IPS-NIHi11 (cell line): ENCODE data around the gene GET3.
"Not testable (repeated sequence)": the region's sequence is repeated elsewhere in the genome, so short reads cannot be mapped to it uniquely, and the experiment has no call there.

Experiments
- DNase-seq: peaks from one replicate; pipeline ENCODE4 v3.0.0; 2012; ENCODE audit warnings: mixed read lengths, low spot score

GET3 gene

DNA sequence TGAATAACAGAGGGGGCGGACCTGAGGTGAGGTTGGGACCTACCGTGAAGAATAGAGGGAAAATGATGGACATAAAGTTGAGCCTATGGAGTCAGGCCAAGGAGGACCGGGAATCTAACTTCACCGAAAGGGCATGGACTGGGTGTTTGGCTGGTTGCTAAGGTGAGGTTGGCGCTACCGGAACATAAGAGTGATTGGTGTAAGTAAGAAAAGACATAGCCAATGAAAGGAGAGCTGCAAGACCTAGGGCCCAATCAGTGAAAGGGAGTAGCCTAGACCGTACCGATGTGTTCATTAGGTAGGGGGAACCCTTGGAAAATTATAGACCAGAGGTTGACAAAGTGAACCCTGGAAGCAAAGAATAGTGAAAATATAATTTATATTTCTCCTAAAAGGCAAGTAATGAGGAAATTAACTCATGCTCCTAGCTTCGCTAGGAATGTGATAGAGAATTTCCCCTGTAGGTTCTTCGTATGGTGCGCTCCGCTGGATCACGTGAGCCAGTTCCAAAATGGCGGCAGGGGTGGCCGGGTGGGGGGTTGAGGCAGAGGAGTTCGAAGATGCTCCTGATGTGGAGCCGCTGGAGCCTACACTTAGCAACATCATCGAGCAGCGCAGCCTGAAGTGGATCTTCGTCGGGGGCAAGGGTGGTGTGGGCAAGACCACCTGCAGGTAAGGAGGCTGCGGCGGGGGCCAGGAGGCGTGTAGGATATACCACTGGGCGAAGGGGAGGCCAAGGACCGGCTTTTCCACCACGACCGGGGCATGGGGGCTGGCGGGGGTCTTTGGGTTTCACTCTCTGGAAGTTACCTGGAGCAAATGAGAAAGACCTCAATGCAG is at the start of gene GET3:
Gene GET3, plus strand, starts transcription at position 503 of the 840 bp plus-strand sequence. Its CDS starts 9 bp downstream, at position 512.
- peak; percentile 92 for DNase-seq

GRCh38 chr19:12689012-12689411 is 48.3 kb upstream of the GET3 start:
- DNase-seq = no peak

- no peak for DNase-seq
Measured at GRCh38 chr19:12689581-12690216, 47.6 kb upstream of the GET3 start.

DNA sequence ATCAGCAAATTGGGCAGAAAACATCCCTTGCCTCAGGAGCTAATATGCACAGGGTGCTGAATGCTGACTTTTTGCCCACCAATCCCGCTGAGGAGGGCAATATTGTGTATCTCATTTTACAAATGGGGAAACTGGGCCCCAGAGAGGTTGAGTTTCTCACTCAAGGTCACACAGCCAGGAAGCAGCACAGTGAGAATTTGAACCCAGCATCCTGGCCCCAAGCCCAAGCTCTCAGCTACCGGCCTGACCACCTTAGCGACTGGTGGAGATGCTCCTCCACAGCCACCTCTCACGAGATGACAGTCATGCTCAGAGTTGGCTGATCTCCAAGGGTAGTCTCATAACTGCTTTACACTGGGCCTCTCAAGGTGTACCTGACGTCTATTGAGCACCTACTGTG is 44.3 kb upstream of the GET3 start:
- no peak for DNase-seq

GRCh38 chr19:12694641-12695040 is 42.7 kb upstream of the GET3 start:
- DNase-seq = no peak

GRCh38 chr19:12695096-12695495 is 42.2 kb upstream of the GET3 start:
- DNase-seq = no peak

DNA sequence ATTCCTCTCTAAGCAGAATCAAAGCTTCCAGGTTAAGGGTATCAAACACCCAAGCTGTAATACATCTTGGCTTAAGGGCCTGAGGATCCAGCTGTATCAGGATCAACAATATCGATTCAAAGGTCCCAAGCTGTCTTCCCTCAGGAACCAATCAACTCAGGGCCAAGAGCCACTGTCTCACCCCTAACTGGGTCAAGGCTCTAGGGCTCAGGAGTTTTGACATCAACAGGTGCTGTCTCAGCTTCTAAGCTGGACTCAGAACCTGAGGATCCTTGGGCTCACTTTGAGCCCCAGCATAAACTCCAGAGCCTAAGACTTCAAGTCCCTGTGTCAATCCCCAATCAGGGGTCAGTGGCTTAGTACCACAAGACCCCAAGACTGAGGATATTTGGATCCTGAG is 41.8 kb upstream of the GET3 start:
- no peak for DNase-seq

- no peak for DNase-seq
Measured at GRCh38 chr19:12695997-12696365, 41.3 kb upstream of the GET3 start.

GRCh38 chr19:12696366-12697335 is 40.6 kb upstream of the GET3 start, which contains the start of gene FBXW9:
Gene FBXW9 (minus strand): TSS chr19:12696631. CDS start chr19:12696581, 50 bp downstream.
- DNase-seq = peak; percentile 99

GRCh38 chr19:12697425-12697824 is 39.9 kb upstream of the GET3 start:
- not testable (repeated sequence) for DNase-seq

GRCh38 chr19:12698138-12698537 is 39.2 kb upstream of the GET3 start:
- DNase-seq = no peak

DNA sequence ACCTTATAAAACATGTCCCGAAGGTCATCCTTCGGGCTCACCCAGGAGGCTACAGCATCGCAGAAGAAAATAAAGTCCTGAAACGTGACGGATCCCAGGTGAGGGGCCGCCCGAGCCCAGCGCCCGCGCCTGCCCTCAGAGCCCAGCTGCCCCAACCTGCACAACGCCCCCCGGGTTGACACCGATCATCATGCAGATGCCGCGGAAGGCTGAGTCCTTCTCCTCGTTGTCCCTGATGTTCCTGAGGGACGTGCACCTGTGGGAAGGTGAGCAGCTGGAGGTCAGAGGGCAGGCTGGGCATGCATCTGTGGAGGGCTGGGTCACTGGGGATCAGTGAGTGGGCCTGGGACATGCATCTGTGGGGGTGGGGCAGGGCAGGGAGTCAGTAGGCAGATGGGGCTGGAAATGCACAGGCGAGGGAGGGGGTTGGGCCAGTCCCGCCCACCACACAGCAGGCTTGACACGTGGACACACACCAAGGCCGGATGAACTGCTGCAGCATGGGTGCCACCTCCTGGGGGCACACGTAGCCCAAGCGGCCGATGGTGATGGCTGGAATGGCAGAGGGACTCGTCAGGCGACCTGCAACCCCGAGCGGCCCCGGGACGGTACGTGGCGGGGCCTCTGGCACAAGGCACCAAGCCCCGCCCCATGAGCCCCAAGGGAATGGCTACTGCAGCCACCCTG is 35.6 kb upstream of the GET3 start:
- no peak for DNase-seq

- DNase-seq = peak; percentile 92
Measured at GRCh38 chr19:12703046-12703445, 34.3 kb upstream of the GET3 start.

GRCh38 chr19:12705169-12705568 is 32.1 kb upstream of the GET3 start:
- no peak for DNase-seq

DNA sequence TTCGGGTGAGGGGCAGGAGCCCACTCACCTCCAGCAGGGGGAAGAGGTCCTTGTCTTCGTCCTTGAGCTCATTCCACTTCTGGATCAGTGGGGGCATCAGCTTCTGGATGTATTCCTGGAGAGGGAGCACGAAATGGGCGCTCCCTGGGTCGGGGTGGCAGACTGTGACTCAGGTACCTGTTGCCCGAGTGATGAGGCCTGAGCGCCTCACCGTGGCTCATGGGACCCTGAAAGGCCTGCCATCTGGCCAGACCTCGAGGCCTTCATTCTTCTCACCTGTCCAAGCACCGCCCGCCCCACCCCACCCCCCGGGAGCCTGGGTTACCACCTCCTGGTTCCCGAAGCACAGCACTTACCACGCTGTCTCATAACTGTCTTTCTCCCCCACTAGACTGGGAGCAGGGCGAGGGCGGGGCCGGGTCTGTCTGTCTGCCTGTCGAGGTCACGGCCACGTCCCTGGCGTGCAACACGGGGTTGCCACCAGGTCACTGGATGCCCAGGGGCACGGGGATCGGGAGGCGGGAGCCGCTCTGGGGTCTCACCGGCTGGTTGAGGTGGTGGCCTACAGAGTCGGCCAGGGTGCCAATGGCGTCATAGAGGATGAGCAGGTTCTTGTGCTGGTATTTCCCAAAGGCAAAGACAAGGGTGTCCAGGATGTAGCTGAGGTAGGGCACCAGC is 31.5 kb upstream of the GET3 start:
- no peak for DNase-seq

GRCh38 chr19:12706332-12706718 is 31.0 kb upstream of the GET3 start:
- no peak for DNase-seq

- no peak for DNase-seq
Measured at GRCh38 chr19:12708641-12709040, 28.7 kb upstream of the GET3 start.

GRCh38 chr19:12711187-12711586 is 26.1 kb upstream of the GET3 start:
- no peak for DNase-seq

DNA sequence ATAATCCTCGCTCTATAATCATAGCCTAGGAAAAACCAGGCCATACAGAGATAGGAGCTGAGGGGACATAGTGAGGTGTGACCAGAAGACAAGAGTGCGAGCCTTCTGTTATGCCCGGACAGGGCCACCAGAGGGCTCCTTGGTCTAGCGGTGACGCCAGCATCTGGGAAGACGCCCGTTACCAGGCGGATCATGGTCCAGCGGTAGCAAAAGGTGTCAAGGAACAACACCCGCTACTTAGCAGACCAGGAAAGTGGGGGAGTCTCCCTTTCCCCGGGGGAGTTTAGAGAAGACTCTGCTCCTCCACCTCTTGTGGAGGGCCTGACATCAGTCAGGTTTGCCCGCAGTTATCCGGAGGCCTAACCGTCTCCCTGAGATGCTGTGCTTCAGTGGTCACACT is 25.2 kb upstream of the GET3 start:
- not testable (repeated sequence) for DNase-seq

- not testable (repeated sequence) for DNase-seq
Measured at GRCh38 chr19:12713304-12713703, 24.0 kb upstream of the GET3 start.

DNA sequence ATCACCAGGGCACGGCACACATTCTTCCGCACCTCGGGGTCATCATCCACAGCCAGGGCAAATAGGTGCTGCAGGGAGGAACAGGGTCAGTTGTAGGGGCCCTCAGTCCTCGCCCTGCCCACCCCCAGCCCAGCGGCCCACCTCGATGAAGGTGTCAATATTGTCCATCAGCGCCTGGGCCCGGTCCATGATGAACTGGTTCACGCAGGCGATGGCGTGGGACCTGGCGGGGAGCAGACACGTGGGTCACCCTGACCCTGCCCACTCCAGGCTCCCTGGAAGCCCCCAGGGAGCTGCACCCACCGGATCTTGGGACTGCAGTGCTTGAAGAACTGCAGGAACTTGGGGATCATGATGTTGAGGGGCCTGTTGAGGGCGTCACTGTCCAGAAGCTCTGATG is 22.2 kb upstream of the GET3 start:
- no peak for DNase-seq
